HEK293 (cell line): ENCODE measurements around the gene MRPS27.

Source experiments
- PBX3 ChIP-seq: sonication (generic); formaldehyde crosslinking; IDR thresholded peaks from 2 replicates; pipeline ENCODE4 v1.8.1; 2022; ENCODE audit warnings: mild to moderate bottlenecking, moderate library complexity, missing genetic modification reagents
- TRIM28 ChIP-seq: IDR thresholded peaks from 2 replicates; pipeline ENCODE4 v1.6.1; 2011; ENCODE audit warnings: low read length, control low read depth, borderline replicate concordance
- ZNF23 ChIP-seq: fragments of 450-650 bp; formaldehyde crosslinking; IDR thresholded peaks from 2 replicates; pipeline ENCODE4 v1.5.1; 2016; ENCODE audit warnings: missing biosample characterization, missing genetic modification characterization, borderline replicate concordance
- TF ChIP-seq, protein P1 (sequence below): fragments of 450-650 bp; formaldehyde crosslinking; IDR thresholded peaks from 2 replicates; pipeline ENCODE4 v1.5.1; 2016; ENCODE audit warnings: missing biosample characterization, missing genetic modification characterization
- TF ChIP-seq, protein P2 (sequence below): fragments of 450-650 bp; IDR thresholded peaks from 2 replicates; pipeline ENCODE4 v1.5.1; 2018; ENCODE audit warnings: missing biosample characterization, mild to moderate bottlenecking, missing genetic modification characterization

DNA sequence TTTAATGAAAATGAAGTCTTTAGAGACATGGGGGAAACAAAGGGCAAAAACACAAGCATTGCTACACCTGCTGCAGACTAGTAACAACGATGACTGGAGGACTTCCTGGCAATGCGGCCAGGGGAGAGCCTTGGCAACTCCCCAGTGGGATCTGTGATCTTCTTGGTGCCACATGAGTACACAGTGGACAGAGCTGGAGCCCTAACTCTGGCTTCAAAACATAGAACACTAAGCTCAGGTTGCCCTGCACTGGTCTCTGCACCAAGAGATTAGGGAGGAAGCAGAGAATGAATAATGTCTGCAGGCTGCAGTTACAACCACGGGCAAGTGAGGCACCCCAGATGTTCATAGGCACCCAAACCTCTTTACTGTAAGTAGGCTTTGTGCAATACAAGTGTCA lies 91.1 kb downstream of the MRPS27 start:
- no peak for TF ChIP-seq TRIM28
- TF ChIP-seq, protein P1, sequence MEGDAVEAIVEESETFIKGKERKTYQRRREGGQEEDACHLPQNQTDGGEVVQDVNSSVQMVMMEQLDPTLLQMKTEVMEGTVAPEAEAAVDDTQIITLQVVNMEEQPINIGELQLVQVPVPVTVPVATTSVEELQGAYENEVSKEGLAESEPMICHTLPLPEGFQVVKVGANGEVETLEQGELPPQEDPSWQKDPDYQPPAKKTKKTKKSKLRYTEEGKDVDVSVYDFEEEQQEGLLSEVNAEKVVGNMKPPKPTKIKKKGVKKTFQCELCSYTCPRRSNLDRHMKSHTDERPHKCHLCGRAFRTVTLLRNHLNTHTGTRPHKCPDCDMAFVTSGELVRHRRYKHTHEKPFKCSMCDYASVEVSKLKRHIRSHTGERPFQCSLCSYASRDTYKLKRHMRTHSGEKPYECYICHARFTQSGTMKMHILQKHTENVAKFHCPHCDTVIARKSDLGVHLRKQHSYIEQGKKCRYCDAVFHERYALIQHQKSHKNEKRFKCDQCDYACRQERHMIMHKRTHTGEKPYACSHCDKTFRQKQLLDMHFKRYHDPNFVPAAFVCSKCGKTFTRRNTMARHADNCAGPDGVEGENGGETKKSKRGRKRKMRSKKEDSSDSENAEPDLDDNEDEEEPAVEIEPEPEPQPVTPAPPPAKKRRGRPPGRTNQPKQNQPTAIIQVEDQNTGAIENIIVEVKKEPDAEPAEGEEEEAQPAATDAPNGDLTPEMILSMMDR (tag by site-specific recombination) = no peak
- TF ChIP-seq, protein P2, sequence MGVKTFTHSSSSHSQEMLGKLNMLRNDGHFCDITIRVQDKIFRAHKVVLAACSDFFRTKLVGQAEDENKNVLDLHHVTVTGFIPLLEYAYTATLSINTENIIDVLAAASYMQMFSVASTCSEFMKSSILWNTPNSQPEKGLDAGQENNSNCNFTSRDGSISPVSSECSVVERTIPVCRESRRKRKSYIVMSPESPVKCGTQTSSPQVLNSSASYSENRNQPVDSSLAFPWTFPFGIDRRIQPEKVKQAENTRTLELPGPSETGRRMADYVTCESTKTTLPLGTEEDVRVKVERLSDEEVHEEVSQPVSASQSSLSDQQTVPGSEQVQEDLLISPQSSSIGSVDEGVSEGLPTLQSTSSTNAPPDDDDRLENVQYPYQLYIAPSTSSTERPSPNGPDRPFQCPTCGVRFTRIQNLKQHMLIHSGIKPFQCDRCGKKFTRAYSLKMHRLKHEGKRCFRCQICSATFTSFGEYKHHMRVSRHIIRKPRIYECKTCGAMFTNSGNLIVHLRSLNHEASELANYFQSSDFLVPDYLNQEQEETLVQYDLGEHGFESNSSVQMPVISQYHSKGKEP (tag by site-specific recombination) = no peak
- TF ChIP-seq ZNF23 = no peak
- no peak for TF ChIP-seq PBX3 (CRISPR knock-in tag)
